Measurements from ENCODE around the gene PRKAA2.
"Not testable (repeated sequence)": the region's sequence is repeated elsewhere in the genome, so short reads cannot be mapped to it uniquely, and the experiment has no call there.

The PRKAA2 gene

GRCh38 chr1:56644919-56645676, at the start of gene PRKAA2:
Gene PRKAA2 (plus strand): TSS chr1:56645314. CDS start chr1:56645388, 74 bp downstream.
- DNase-seq, result peak; percentile 72

- DNase-seq, result not testable (repeated sequence)
Measured at GRCh38 chr1:56595397-56596191, 49.5 kb upstream of the PRKAA2 start.

GRCh38 chr1:56610097-56610496, 35.0 kb upstream of the PRKAA2 start:
- not testable (repeated sequence) for DNase-seq

- not testable (repeated sequence) for DNase-seq
Measured at GRCh38 chr1:56610770-56611169, 34.3 kb upstream of the PRKAA2 start.

- no peak for DNase-seq
Measured at GRCh38 chr1:56617141-56617540, 28.0 kb upstream of the PRKAA2 start.

- DNase-seq, result no peak
Measured at GRCh38 chr1:56625819-56626440, 19.2 kb upstream of the PRKAA2 start.

GRCh38 chr1:56626546-56626945, 18.6 kb upstream of the PRKAA2 start:
- DNase-seq, result no peak

GRCh38 chr1:56627019-56627635, 18.0 kb upstream of the PRKAA2 start:
- DNase-seq, result no peak

GRCh38 chr1:56627636-56628039, 17.5 kb upstream of the PRKAA2 start:
- no peak for DNase-seq

GRCh38 chr1:56630786-56631185, 14.3 kb upstream of the PRKAA2 start:
- DNase-seq, result no peak

- DNase-seq, result no peak
Measured at GRCh38 chr1:56631901-56632300, 13.2 kb upstream of the PRKAA2 start.

GRCh38 chr1:56634981-56635380, 10.1 kb upstream of the PRKAA2 start:
- DNase-seq, result no peak

GRCh38 chr1:56638248-56638647, 6.9 kb upstream of the PRKAA2 start:
- no peak for DNase-seq

GRCh38 chr1:56639211-56639610, 5.9 kb upstream of the PRKAA2 start:
- DNase-seq, result no peak

- no peak for DNase-seq
Measured at GRCh38 chr1:56643661-56644060, 1.5 kb upstream of the PRKAA2 start.

GRCh38 chr1:56644064-56644918, 823 bp upstream of the PRKAA2 start:
- DNase-seq, result peak; percentile 43

- peak; percentile 37 for DNase-seq
Measured at GRCh38 chr1:56645677-56646305, 677 bp downstream of the PRKAA2 start.

GRCh38 chr1:56646611-56647010, 1.5 kb downstream of the PRKAA2 start:
- no peak for DNase-seq

- DNase-seq, result no peak
Measured at GRCh38 chr1:56647106-56647505, 2.0 kb downstream of the PRKAA2 start.

- DNase-seq, result no peak
Measured at GRCh38 chr1:56648546-56648945, 3.4 kb downstream of the PRKAA2 start.

GRCh38 chr1:56654126-56654923, 9.2 kb downstream of the PRKAA2 start:
- DNase-seq, result no peak
